Measurements from ENCODE around the gene CATSPERZ. TPM values are rescaled to one million over a fixed set of nuclear protein-coding genes. Genes with fewer than 3 reads are reported as not detected.

CATSPERZ gene
- total and polyA plus RNA-seq, 2 experiments from 2014 or later: 0.46 TPM; not detected in 1

DNA sequence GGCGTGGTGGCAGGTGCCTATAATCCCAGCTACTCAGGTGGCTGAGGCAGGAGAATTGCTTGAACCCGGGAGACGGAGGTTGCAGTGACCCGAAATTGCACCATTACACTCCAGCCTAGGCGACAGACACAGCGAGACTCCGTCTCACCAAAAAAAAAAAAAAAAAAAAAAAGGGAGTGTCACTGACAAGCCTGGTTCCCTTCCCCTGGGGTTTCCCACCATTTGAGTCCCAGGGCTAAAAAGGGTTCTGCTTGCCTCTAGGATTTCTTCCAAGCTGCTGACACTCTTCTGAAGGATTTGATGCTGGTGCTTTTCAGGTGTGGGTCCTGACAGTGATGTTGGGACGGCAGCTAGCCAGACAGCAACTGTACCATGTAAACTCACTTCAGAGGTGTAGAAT, 38.6 kb downstream of the CATSPERZ start:
- Histone ChIP-seq H2AFZ (no peak overlapping the region), H3K4me1 (ENCODE audit: insufficient read depth) (peaks cover 5% of the 10 kb centered on the region), H3K4me3 (no peak overlapping the region), H3K36me3 (replicated peaks; ENCODE audit: insufficient read depth, low read depth) (no peaks in the 10 kb centered on the region), H3K27me3 (no peaks in the 10 kb centered on the region), H3K9me3 (ENCODE audit: low read depth) (no peaks in the 10 kb centered on the region), H4K20me1 (ENCODE audit: insufficient read depth, poor library complexity, severe bottlenecking) (no peaks in the 10 kb centered on the region), H3K4me2 (no peak overlapping the region), H3K27ac (no peak overlapping the region), H3K9me2 (replicated peaks; ENCODE audit: insufficient read depth) (no peaks in the 10 kb centered on the region), H3K79me2 (no peaks in the 10 kb centered on the region)
- no peak for TF ChIP-seq EZH2 (IDR thresholded peaks at IDR 0.05; ENCODE audit: borderline replicate concordance)
- no peak for TF ChIP-seq EZH2phosphoT487 (IDR thresholded peaks at IDR 0.05; ENCODE audit: low read depth, severe bottlenecking, unreplicated experiment)
- TF ChIP-seq, protein P1, sequence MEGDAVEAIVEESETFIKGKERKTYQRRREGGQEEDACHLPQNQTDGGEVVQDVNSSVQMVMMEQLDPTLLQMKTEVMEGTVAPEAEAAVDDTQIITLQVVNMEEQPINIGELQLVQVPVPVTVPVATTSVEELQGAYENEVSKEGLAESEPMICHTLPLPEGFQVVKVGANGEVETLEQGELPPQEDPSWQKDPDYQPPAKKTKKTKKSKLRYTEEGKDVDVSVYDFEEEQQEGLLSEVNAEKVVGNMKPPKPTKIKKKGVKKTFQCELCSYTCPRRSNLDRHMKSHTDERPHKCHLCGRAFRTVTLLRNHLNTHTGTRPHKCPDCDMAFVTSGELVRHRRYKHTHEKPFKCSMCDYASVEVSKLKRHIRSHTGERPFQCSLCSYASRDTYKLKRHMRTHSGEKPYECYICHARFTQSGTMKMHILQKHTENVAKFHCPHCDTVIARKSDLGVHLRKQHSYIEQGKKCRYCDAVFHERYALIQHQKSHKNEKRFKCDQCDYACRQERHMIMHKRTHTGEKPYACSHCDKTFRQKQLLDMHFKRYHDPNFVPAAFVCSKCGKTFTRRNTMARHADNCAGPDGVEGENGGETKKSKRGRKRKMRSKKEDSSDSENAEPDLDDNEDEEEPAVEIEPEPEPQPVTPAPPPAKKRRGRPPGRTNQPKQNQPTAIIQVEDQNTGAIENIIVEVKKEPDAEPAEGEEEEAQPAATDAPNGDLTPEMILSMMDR (IDR thresholded peaks at IDR 0.05; ENCODE audit: poor library complexity): no peak
- DNase-seq (ENCODE audit: low spot score): no peak
- WGBS (ENCODE audit: low lambda C conversion rate, missing lambda C conversion rate): 89% methylated on average over 8 of the region's 8 CpGs

DNA sequence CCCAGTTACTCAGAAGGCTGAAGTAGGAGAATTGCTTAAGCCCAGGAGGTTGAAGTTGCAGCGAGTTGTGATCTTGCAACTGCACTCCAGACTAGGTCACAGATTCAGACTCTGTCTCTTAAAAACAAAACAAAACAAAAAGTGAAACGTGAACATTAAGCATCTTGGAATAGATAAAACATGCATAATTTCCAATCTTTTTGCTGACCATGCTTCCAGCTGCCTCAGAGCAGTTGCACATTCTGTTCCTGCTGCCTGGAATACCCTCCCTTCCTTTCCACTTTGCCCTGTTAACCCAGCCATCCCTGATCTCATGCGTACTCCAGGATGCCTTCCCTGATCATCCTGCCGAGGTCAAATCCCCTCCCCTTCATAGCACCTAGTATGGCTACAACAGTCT, 39.1 kb downstream of the CATSPERZ start:
- Histone ChIP-seq H4K20me1 (ENCODE audit: insufficient read depth, poor library complexity, severe bottlenecking) (no peaks in the 10 kb centered on the region), H3K4me1 (ENCODE audit: insufficient read depth) (peaks cover 5% of the 10 kb centered on the region), H2AFZ (no peak overlapping the region), H3K27ac (no peak overlapping the region), H3K4me2 (no peak overlapping the region), H3K9me2 (replicated peaks; ENCODE audit: insufficient read depth) (no peaks in the 10 kb centered on the region), H3K9me3 (ENCODE audit: low read depth) (no peaks in the 10 kb centered on the region), H3K79me2 (no peaks in the 10 kb centered on the region), H3K36me3 (replicated peaks; ENCODE audit: insufficient read depth, low read depth) (no peaks in the 10 kb centered on the region), H3K4me3 (no peak overlapping the region), H3K27me3 (no peaks in the 10 kb centered on the region)
- TF ChIP-seq EZH2phosphoT487 (IDR thresholded peaks at IDR 0.05; ENCODE audit: low read depth, severe bottlenecking, unreplicated experiment) (no peak), EZH2 (IDR thresholded peaks at IDR 0.05; ENCODE audit: borderline replicate concordance) (no peak)
- TF ChIP-seq, protein P1 (IDR thresholded peaks at IDR 0.05; ENCODE audit: poor library complexity): no peak
- WGBS (ENCODE audit: low lambda C conversion rate, missing lambda C conversion rate): 79% methylated on average over 4 of the region's 4 CpGs
- no peak for DNase-seq (ENCODE audit: low spot score)

DNA sequence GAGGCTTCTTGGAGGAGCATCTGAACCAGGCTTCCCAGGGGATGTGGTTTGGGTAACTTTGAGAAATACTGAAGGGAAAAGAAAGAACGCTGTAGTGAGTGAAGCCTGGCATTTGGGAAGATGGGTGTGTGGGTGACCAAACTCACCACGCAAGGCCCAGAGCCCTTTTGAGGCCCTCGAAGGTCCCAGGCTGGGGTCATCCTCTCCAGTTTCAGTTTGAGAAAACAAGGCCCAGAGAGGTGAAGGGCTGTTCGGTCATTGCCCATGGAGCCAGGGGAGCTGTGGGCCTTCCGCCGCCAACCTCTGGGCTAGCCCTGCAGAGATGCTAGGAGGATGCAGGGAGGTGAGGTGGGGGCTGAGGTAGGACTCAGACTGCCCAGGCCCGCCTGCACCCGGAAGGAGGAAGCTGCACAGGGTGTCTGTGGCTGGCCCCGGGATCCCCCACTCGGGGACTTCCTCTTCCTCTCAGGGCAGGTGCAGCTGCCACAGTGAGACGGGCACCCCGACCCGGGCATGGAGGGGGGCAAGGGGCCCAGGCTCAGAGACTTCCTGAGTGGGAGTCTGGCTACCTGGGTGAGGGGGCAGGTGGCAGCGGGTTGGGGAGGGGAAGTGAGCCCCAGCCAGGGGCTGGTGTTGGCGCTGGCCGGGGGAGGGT, 39.7 kb downstream of the CATSPERZ start, which contains the start of gene CCDC88B:
Gene CCDC88B (plus strand): TSS at position 451 of the 655 bp plus-strand sequence. CDS start 63 bp downstream, at position 514.
- Histone ChIP-seq H3K9me2 (replicated peaks; ENCODE audit: insufficient read depth) (no peaks in the 10 kb centered on the region), H3K4me3 (no peak within 1 kb of the TSS), H2AFZ (no peak within 1 kb of the TSS), H3K4me2 (no peak within 1 kb of the TSS), H3K79me2 (no peaks in the 10 kb centered on the region), H3K9me3 (ENCODE audit: low read depth) (no peaks in the 10 kb centered on the region), H3K36me3 (replicated peaks; ENCODE audit: insufficient read depth, low read depth) (no peaks in the 10 kb centered on the region), H4K20me1 (ENCODE audit: insufficient read depth, poor library complexity, severe bottlenecking) (no peaks in the 10 kb centered on the region), H3K27me3 (no peaks in the 10 kb centered on the region), H3K4me1 (ENCODE audit: insufficient read depth) (peaks cover 5% of the 10 kb centered on the region), H3K27ac (no peak within 1 kb of the TSS)
- 91% methylated on average over 10 of the region's 16 CpGs for WGBS (ENCODE audit: low lambda C conversion rate, missing lambda C conversion rate)
- peak; percentile 7 for DNase-seq (ENCODE audit: low spot score)
- TF ChIP-seq EZH2 (IDR thresholded peaks at IDR 0.05; ENCODE audit: borderline replicate concordance) (no peak), EZH2phosphoT487 (IDR thresholded peaks at IDR 0.05; ENCODE audit: low read depth, severe bottlenecking, unreplicated experiment) (no peak)
- TF ChIP-seq, protein P1 (IDR thresholded peaks at IDR 0.05; ENCODE audit: poor library complexity): no peak

Measured in hepatocyte (in vitro differentiated cells).